ENCODE results near the gene SPATA2.

SPATA2 gene

GRCh38 chr20:49888212-49889000, 26.9 kb downstream of the SPATA2 start:
- FAIRE-seq = peak; percentile 70
- peak; percentile 81 for DNase-seq (ENCODE audit: insufficient read length, low spot score)
- TF ChIP-seq SPI1 (IDR thresholded peaks at IDR 0.05; ENCODE audit: low read depth, low read length) = no peak
- TF ChIP-seq POLR2A (IDR thresholded peaks at IDR 0.05; ENCODE audit: low read depth, low read length) = no peak
- TF ChIP-seq POLR2AphosphoS5 (IDR thresholded peaks at IDR 0.05; ENCODE audit: low read depth, low read length) = no peak
- TF ChIP-seq POU2F2 (IDR thresholded peaks at IDR 0.05; ENCODE audit: low read depth, low read length) = no peak; the same call in 1 of the 2 replicates
- no peak for TF ChIP-seq TAF1 (IDR thresholded peaks at IDR 0.05; ENCODE audit: low read depth, low read length)
- no peak for TF ChIP-seq PAX5 (IDR thresholded peaks at IDR 0.05; ENCODE audit: insufficient read depth, low read length, severe bottlenecking)

- DNase-seq (ENCODE audit: insufficient read length, low spot score) (no peak), FAIRE-seq (no peak)
- TF ChIP-seq POU2F2 (IDR thresholded peaks at IDR 0.05; ENCODE audit: low read depth, low read length) = no peak
- TF ChIP-seq TAF1 (IDR thresholded peaks at IDR 0.05; ENCODE audit: low read depth, low read length) = no peak
- TF ChIP-seq SPI1 (IDR thresholded peaks at IDR 0.05; ENCODE audit: low read depth, low read length) = no peak
- TF ChIP-seq PAX5 (IDR thresholded peaks at IDR 0.05; ENCODE audit: insufficient read depth, low read length, severe bottlenecking) = no peak
- no peak for TF ChIP-seq POLR2A (IDR thresholded peaks at IDR 0.05; ENCODE audit: low read depth, low read length)
- no peak for TF ChIP-seq POLR2AphosphoS5 (IDR thresholded peaks at IDR 0.05; ENCODE audit: low read depth, low read length)
Observed at GRCh38 chr20:49887251-49888211, 27.8 kb downstream of the SPATA2 start.

- FAIRE-seq (no peak), DNase-seq (ENCODE audit: insufficient read length, low spot score) (no peak)
- TF ChIP-seq SPI1 (IDR thresholded peaks at IDR 0.05; ENCODE audit: low read depth, low read length) = no peak
- no peak for TF ChIP-seq PAX5 (IDR thresholded peaks at IDR 0.05; ENCODE audit: insufficient read depth, low read length, severe bottlenecking)
Observed at GRCh38 chr20:49886571-49887213, 28.6 kb downstream of the SPATA2 start.

- DNase-seq (ENCODE audit: insufficient read length, low spot score) (no peak), FAIRE-seq (no peak)
Observed at GRCh38 chr20:49885558-49886332, 29.6 kb downstream of the SPATA2 start.

GRCh38 chr20:49883246-49883802, 32.0 kb downstream of the SPATA2 start:
- FAIRE-seq (no peak), DNase-seq (ENCODE audit: insufficient read length, low spot score) (no peak)
- no peak for TF ChIP-seq SPI1 (IDR thresholded peaks at IDR 0.05; ENCODE audit: low read depth, low read length)
- no peak for TF ChIP-seq POU2F2 (IDR thresholded peaks at IDR 0.05; ENCODE audit: low read depth, low read length)
- no peak for TF ChIP-seq POLR2A (IDR thresholded peaks at IDR 0.05; ENCODE audit: low read depth, low read length)
- TF ChIP-seq PAX5 (IDR thresholded peaks at IDR 0.05; ENCODE audit: insufficient read depth, low read length, severe bottlenecking) = no peak
- no peak for TF ChIP-seq POLR2AphosphoS5 (IDR thresholded peaks at IDR 0.05; ENCODE audit: low read depth, low read length)
- no peak for TF ChIP-seq TAF1 (IDR thresholded peaks at IDR 0.05; ENCODE audit: low read depth, low read length)

More at GRCh38 chr20:49885558-49886332, 29.6 kb downstream of the SPATA2 start:
- TF ChIP-seq POU2F2 (IDR thresholded peaks at IDR 0.05; ENCODE audit: low read depth, low read length) (no peak), PAX5 (IDR thresholded peaks at IDR 0.05; ENCODE audit: insufficient read depth, low read length, severe bottlenecking) (no peak), TAF1 (IDR thresholded peaks at IDR 0.05; ENCODE audit: low read depth, low read length) (no peak), POLR2A (IDR thresholded peaks at IDR 0.05; ENCODE audit: low read depth, low read length) (no peak), SPI1 (IDR thresholded peaks at IDR 0.05; ENCODE audit: low read depth, low read length) (no peak), POLR2AphosphoS5 (IDR thresholded peaks at IDR 0.05; ENCODE audit: low read depth, low read length) (no peak)

- DNase-seq (ENCODE audit: insufficient read length, low spot score) (no peak), FAIRE-seq (no peak)
- no peak for TF ChIP-seq POU2F2 (IDR thresholded peaks at IDR 0.05; ENCODE audit: low read depth, low read length)
Observed at GRCh38 chr20:49882171-49882970, 33.0 kb downstream of the SPATA2 start.

GRCh38 chr20:49880724-49881445, 34.4 kb downstream of the SPATA2 start:
- no peak for TF ChIP-seq PAX5 (IDR thresholded peaks at IDR 0.05; ENCODE audit: insufficient read depth, low read length, severe bottlenecking)
- TF ChIP-seq POLR2A (IDR thresholded peaks at IDR 0.05; ENCODE audit: low read depth, low read length) = no peak
- TF ChIP-seq POLR2AphosphoS5 (IDR thresholded peaks at IDR 0.05; ENCODE audit: low read depth, low read length) = no peak
- no peak for TF ChIP-seq POU2F2 (IDR thresholded peaks at IDR 0.05; ENCODE audit: low read depth, low read length)
- DNase-seq (ENCODE audit: insufficient read length, low spot score) (no peak), FAIRE-seq (no peak)

- DNase-seq (ENCODE audit: insufficient read length, low spot score) (no peak), FAIRE-seq (no peak)
- TF ChIP-seq POU2F2 (IDR thresholded peaks at IDR 0.05; ENCODE audit: low read depth, low read length) (no peak), TAF1 (IDR thresholded peaks at IDR 0.05; ENCODE audit: low read depth, low read length) (no peak), PAX5 (IDR thresholded peaks at IDR 0.05; ENCODE audit: insufficient read depth, low read length, severe bottlenecking) (no peak), POLR2AphosphoS5 (IDR thresholded peaks at IDR 0.05; ENCODE audit: low read depth, low read length) (no peak), SPI1 (IDR thresholded peaks at IDR 0.05; ENCODE audit: low read depth, low read length) (no peak), POLR2A (IDR thresholded peaks at IDR 0.05; ENCODE audit: low read depth, low read length) (no peak)
Observed at GRCh38 chr20:49880177-49880576, 35.2 kb downstream of the SPATA2 start.

All from GM12891 (cell line).